Measurements from ENCODE around the gene FHIT.
"Not testable (repeated sequence)": the region's sequence is repeated elsewhere in the genome, so short reads cannot be mapped to it uniquely, and the experiment has no call there.

Gene FHIT

GRCh38 chr3:61111825-61112224, 139.4 kb downstream of the FHIT start:
- no peak for DNase-seq (ENCODE audit: low spot score)

GRCh38 chr3:61110576-61110975, 140.7 kb downstream of the FHIT start:
- no peak for DNase-seq (ENCODE audit: low spot score)

GRCh38 chr3:61108247-61109019, 142.8 kb downstream of the FHIT start:
- no peak for DNase-seq (ENCODE audit: low spot score)

GRCh38 chr3:61094608-61095007, 156.6 kb downstream of the FHIT start:
- DNase-seq (ENCODE audit: low spot score), result no peak

GRCh38 chr3:61093364-61093763, 157.9 kb downstream of the FHIT start:
- DNase-seq (ENCODE audit: low spot score), result no peak

GRCh38 chr3:61092870-61093269, 158.4 kb downstream of the FHIT start:
- no peak for DNase-seq (ENCODE audit: low spot score)

- no peak for DNase-seq (ENCODE audit: low spot score)
These were observed 160.7 kb downstream of the FHIT start for GRCh38 chr3:61090389-61091169.

- DNase-seq (ENCODE audit: low spot score), result no peak
These were observed 163.8 kb downstream of the FHIT start for GRCh38 chr3:61087465-61087864.

- DNase-seq (ENCODE audit: low spot score), result no peak
These were observed 169.7 kb downstream of the FHIT start for GRCh38 chr3:61081554-61081953.

- no peak for DNase-seq (ENCODE audit: low spot score)
These were observed 170.4 kb downstream of the FHIT start for GRCh38 chr3:61080737-61081445.

GRCh38 chr3:61078048-61078752, 173.1 kb downstream of the FHIT start:
- DNase-seq (ENCODE audit: low spot score), result no peak

GRCh38 chr3:61077551-61077950, 173.7 kb downstream of the FHIT start:
- no peak for DNase-seq (ENCODE audit: low spot score)

- no peak for DNase-seq (ENCODE audit: low spot score)
These were observed 176.5 kb downstream of the FHIT start for GRCh38 chr3:61074783-61075182.

- no peak for DNase-seq (ENCODE audit: low spot score)
These were observed 177.6 kb downstream of the FHIT start for GRCh38 chr3:61073566-61074165.

GRCh38 chr3:61068084-61068483, 183.2 kb downstream of the FHIT start:
- no peak for DNase-seq (ENCODE audit: low spot score)

GRCh38 chr3:61066800-61067199, 184.5 kb downstream of the FHIT start:
- no peak for DNase-seq (ENCODE audit: low spot score)

- not testable (repeated sequence) for DNase-seq (ENCODE audit: low spot score)
These were observed 185.0 kb downstream of the FHIT start for GRCh38 chr3:61066222-61066621.

GRCh38 chr3:61065451-61066011, 185.7 kb downstream of the FHIT start:
- no peak for DNase-seq (ENCODE audit: low spot score)

GRCh38 chr3:61061092-61061723, 190.0 kb downstream of the FHIT start:
- DNase-seq (ENCODE audit: low spot score), result no peak

GRCh38 chr3:61060411-61060861, 190.8 kb downstream of the FHIT start:
- no peak for DNase-seq (ENCODE audit: low spot score)

- no peak for DNase-seq (ENCODE audit: low spot score)
These were observed 192.4 kb downstream of the FHIT start for GRCh38 chr3:61058836-61059235.

Data from kidney capillary endothelial cell (primary cell).